Cerebellar nuclear complex (tissue), 1 donor: ENCODE results near the gene VWA2.
"Not testable (repeated sequence)": the region's sequence is repeated elsewhere in the genome, so short reads cannot be mapped to it uniquely, and the experiment has no call there.

ENCODE experiments used
- DNase-seq, 2 experiments: peaks; one replicate each; lab custom pipeline; 2025; lab: John Stamatoyannopoulos, UW

The VWA2 gene

GRCh38 chr10:114315566-114316420, 76.7 kb downstream of the VWA2 start:
- DNase-seq: no peak

GRCh38 chr10:114316744-114317143, 77.7 kb downstream of the VWA2 start:
- DNase-seq: no peak

- DNase-seq: no peak
These were observed 80.6 kb downstream of the VWA2 start for GRCh38 chr10:114319406-114320248.

GRCh38 chr10:114320249-114321116, 81.4 kb downstream of the VWA2 start:
- no peak for DNase-seq

GRCh38 chr10:114322344-114322743, 83.3 kb downstream of the VWA2 start:
- DNase-seq: no peak

GRCh38 chr10:114323023-114323422, 84.0 kb downstream of the VWA2 start:
- DNase-seq: no peak

GRCh38 chr10:114326795-114327194, 87.7 kb downstream of the VWA2 start:
- DNase-seq: no peak

GRCh38 chr10:114327537-114328440, 88.7 kb downstream of the VWA2 start:
- no peak for DNase-seq

- no peak for DNase-seq
These were observed 89.4 kb downstream of the VWA2 start for GRCh38 chr10:114328441-114328812.

GRCh38 chr10:114328874-114329273, 89.8 kb downstream of the VWA2 start:
- DNase-seq: no peak

- DNase-seq: no peak
These were observed 90.7 kb downstream of the VWA2 start for GRCh38 chr10:114329634-114330365.

- no peak for DNase-seq
These were observed 93.5 kb downstream of the VWA2 start for GRCh38 chr10:114332301-114333192.

- DNase-seq: not testable (repeated sequence)
These were observed 94.4 kb downstream of the VWA2 start for GRCh38 chr10:114333441-114333840.

- DNase-seq: no peak
These were observed 95.2 kb downstream of the VWA2 start for GRCh38 chr10:114334301-114334700.

GRCh38 chr10:114335614-114336013, 96.6 kb downstream of the VWA2 start:
- DNase-seq: no peak

GRCh38 chr10:114336823-114337509, 97.9 kb downstream of the VWA2 start:
- DNase-seq: no peak

- DNase-seq: peak; percentile 59 to 95
These were observed 98.7 kb downstream of the VWA2 start for GRCh38 chr10:114337510-114338462.
